WERI-Rb-1 (cell line): ENCODE data around the gene EBF3.

Source experiments
- DNase-seq: peaks from one replicate; pipeline ENCODE4 v3.0.0-alpha.2; 2020
- H3K27ac ChIP-seq: fragments of 250-450 bp; sonication (Bioruptor Pico); 2 replicates; pipeline ENCODE4 v1.5.1; 2020; ENCODE audit warnings: mild to moderate bottlenecking, moderate library complexity
- H3K27me3 ChIP-seq: fragments of 250-450 bp; sonication (Bioruptor Pico); 2 replicates; pipeline ENCODE4 v1.5.1; 2021; ENCODE audit warnings: mild to moderate bottlenecking, low read depth, moderate library complexity; ENCODE audit not compliant: insufficient read depth, severe bottlenecking
- H3K36me3 ChIP-seq: fragments of 250-450 bp; sonication (Bioruptor Pico); 2 replicates; pipeline ENCODE4 v1.5.1; 2020; ENCODE audit warnings: mild to moderate bottlenecking, moderate library complexity
- H3K4me3 ChIP-seq: 2 replicates; pipeline ENCODE4 v1.5.1; 2011; ENCODE audit warnings: low read depth, mild to moderate bottlenecking, control low read depth, low read length
- H3K9me3 ChIP-seq: fragments of 250-450 bp; sonication (Bioruptor Pico); 2 replicates; pipeline ENCODE4 v1.5.1; 2021; ENCODE audit warnings: mild to moderate bottlenecking, moderate library complexity; ENCODE audit not compliant: severe bottlenecking
- TF ChIP-seq, protein P1 (sequence below): IDR thresholded peaks from 2 replicates; pipeline ENCODE4 v1.5.1; 2011; ENCODE audit warnings: low read depth, mild to moderate bottlenecking, control low read depth, inconsistent platforms, low read length

EBF3 gene

DNA sequence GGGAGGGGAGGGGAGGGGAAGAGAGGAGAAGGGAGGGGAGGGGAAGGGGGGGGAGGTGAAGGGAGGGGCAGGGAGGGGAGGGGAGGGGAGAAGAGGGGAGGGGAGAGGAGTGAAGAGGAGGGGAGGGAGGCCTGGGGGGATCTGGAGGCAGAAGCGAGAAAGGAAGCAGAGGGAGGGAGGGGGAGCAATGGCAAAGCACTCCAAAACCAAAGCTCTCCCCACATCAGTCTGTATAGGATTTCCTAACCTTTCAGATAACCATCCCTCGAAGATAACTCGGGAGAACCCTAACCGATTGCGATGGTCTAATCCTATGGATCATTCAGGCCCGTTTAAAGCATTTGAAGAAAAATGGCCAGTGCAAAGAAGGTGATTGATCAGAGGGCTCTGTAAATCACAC lies 19.0 kb downstream of the EBF3 start:
- H3K27me3 ChIP-seq, result no peaks in the 10 kb centered on the region
- no peaks in the 10 kb centered on the region for H3K36me3 ChIP-seq
- no peaks in the 10 kb centered on the region for H3K9me3 ChIP-seq
- H3K4me3 ChIP-seq, result no peak overlapping the region
- no peak for DNase-seq
- TF ChIP-seq, protein P1, sequence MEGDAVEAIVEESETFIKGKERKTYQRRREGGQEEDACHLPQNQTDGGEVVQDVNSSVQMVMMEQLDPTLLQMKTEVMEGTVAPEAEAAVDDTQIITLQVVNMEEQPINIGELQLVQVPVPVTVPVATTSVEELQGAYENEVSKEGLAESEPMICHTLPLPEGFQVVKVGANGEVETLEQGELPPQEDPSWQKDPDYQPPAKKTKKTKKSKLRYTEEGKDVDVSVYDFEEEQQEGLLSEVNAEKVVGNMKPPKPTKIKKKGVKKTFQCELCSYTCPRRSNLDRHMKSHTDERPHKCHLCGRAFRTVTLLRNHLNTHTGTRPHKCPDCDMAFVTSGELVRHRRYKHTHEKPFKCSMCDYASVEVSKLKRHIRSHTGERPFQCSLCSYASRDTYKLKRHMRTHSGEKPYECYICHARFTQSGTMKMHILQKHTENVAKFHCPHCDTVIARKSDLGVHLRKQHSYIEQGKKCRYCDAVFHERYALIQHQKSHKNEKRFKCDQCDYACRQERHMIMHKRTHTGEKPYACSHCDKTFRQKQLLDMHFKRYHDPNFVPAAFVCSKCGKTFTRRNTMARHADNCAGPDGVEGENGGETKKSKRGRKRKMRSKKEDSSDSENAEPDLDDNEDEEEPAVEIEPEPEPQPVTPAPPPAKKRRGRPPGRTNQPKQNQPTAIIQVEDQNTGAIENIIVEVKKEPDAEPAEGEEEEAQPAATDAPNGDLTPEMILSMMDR, result no peak
- no peak overlapping the region for H3K27ac ChIP-seq

DNA sequence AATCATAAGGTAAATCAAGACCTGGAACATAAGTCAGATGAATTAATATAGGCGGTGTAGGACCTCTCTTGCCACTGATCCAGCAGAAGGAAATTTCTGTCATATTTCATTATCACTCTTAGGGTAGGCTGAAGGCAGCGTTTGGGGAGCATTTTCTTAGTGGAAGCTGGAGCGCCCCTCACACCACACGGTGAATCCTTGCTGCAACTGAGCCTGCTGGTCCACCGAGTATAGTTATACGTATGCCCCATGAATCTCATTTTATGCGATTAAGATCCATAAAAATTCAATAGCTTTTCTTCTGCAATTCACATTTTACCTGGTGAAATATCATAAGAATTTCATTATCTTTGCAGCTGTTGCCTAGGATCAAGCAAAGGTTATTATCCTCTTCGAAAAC lies 19.6 kb downstream of the EBF3 start:
- Histone ChIP-seq H3K27me3 (no peaks in the 10 kb centered on the region), H3K36me3 (no peaks in the 10 kb centered on the region), H3K9me3 (no peaks in the 10 kb centered on the region), H3K27ac (no peak overlapping the region), H3K4me3 (no peak overlapping the region)
- DNase-seq, result no peak
- TF ChIP-seq, protein P1, result no peak

- Histone ChIP-seq H3K9me3 (no peaks in the 10 kb centered on the region), H3K27ac (no peak overlapping the region), H3K4me3 (no peak overlapping the region), H3K27me3 (no peaks in the 10 kb centered on the region), H3K36me3 (no peaks in the 10 kb centered on the region)
- no peak for DNase-seq
- TF ChIP-seq, protein P1, result no peak
These were observed 20.9 kb downstream of the EBF3 start for GRCh38 chr10:129942936-129943715.

- Histone ChIP-seq H3K27me3 (no peaks in the 10 kb centered on the region), H3K27ac (no peak overlapping the region), H3K4me3 (no peak overlapping the region), H3K36me3 (no peaks in the 10 kb centered on the region), H3K9me3 (no peaks in the 10 kb centered on the region)
- no peak for DNase-seq
- TF ChIP-seq, protein P1, result no peak
These were observed 21.7 kb downstream of the EBF3 start for GRCh38 chr10:129942391-129942790.

- Histone ChIP-seq H3K27ac (no peak overlapping the region), H3K4me3 (no peak overlapping the region), H3K27me3 (no peaks in the 10 kb centered on the region), H3K36me3 (no peaks in the 10 kb centered on the region), H3K9me3 (no peaks in the 10 kb centered on the region)
- TF ChIP-seq, protein P1, result no peak
- DNase-seq, result no peak
These were observed 22.1 kb downstream of the EBF3 start for GRCh38 chr10:129942019-129942277.
